MG63 (cell line): Measurements from ENCODE around the gene FGF3. TPM values are rescaled to one million over a fixed set of nuclear protein-coding genes. Genes with fewer than 3 reads are reported as not detected.

Source experiments
- DNase-seq: peaks from one replicate; pipeline ENCODE4 v3.0.0-alpha.2; 2020
- H3K27me3 ChIP-seq: fragments of 250-450 bp; sonication (Bioruptor Pico); 2 replicates; pipeline ENCODE4 v1.5.1; 2020; ENCODE audit warnings: mild to moderate bottlenecking, moderate library complexity
- H3K36me3 ChIP-seq: fragments of 250-450 bp; sonication (Bioruptor Pico); 2 replicates; pipeline ENCODE4 v1.5.1; 2020; ENCODE audit warnings: mild to moderate bottlenecking, moderate library complexity
- H3K4me3 ChIP-seq: fragments of 250-450 bp; sonication (Bioruptor Pico); 2 replicates; pipeline ENCODE4 v1.5.1; 2020; ENCODE audit warnings: mild to moderate bottlenecking, moderate library complexity
- H3K9me3 ChIP-seq: fragments of 250-450 bp; sonication (Bioruptor Pico); 2 replicates; pipeline ENCODE4 v1.5.1; 2020; ENCODE audit warnings: mild to moderate bottlenecking, moderate library complexity
- total RNA-seq: library from RNA; depleted of rRNA; stranded (reverse); fragments of >200 nt; shearing (Covaris generic); gene quantifications from 2 replicates; pipeline ENCODE4 v1.2.3, GENCODE V29; 2014; ENCODE audit warnings: low replicate concordance

The FGF3 gene
- total RNA-seq, 1 experiment from 2014 or later = not detected

GRCh38 chr11:69818231-69818602 is 999 bp downstream of the FGF3 start:
- Histone ChIP-seq H3K27me3 (peaks cover 44% of the 10 kb centered on the region), H3K4me3 (no peak overlapping the region)
- no peak for DNase-seq

GRCh38 chr11:69817265-69818230 is 1.7 kb downstream of the FGF3 start:
- Histone ChIP-seq H3K4me3 (no peak overlapping the region), H3K27me3 (peaks cover 44% of the 10 kb centered on the region), H3K36me3 (no peaks in the 10 kb centered on the region), H3K9me3 (no peaks in the 10 kb centered on the region)
- peak; percentile 9 for DNase-seq

More at GRCh38 chr11:69818231-69818602, 999 bp downstream of the FGF3 start:
- Histone ChIP-seq H3K36me3 (no peaks in the 10 kb centered on the region), H3K9me3 (no peaks in the 10 kb centered on the region)

- no peak overlapping the region for H3K4me3 ChIP-seq
- H3K27me3 ChIP-seq = peaks cover 44% of the 10 kb centered on the region
- no peak for DNase-seq
- H3K36me3 ChIP-seq = no peaks in the 10 kb centered on the region
- no peaks in the 10 kb centered on the region for H3K9me3 ChIP-seq
Observed at GRCh38 chr11:69816671-69817070, 2.5 kb downstream of the FGF3 start.

- Histone ChIP-seq H3K27me3 (peaks cover 44% of the 10 kb centered on the region), H3K4me3 (no peak overlapping the region), H3K9me3 (no peaks in the 10 kb centered on the region), H3K36me3 (no peaks in the 10 kb centered on the region)
- no peak for DNase-seq
Observed at GRCh38 chr11:69815973-69816372, 3.2 kb downstream of the FGF3 start.

DNA sequence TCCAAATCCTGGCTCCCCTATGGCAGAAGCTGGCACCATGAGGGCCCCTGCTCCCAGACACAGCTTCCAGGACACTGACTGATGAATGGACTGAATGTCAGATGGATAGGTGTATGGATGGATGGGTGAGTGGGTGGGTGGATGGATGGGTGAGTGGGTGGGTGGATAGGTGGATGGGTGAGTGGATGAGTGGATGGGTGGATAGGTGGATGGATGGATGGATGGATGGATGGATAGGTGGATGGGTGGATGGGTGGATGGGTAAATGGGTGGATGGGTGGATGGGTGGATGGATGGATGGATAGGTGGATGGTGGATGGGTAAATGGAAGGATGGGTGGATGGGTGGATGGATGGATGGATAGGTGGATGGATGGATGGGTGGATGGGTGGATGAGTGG is 4.3 kb downstream of the FGF3 start:
- DNase-seq = no peak
- H3K27me3 ChIP-seq = peaks cover 40% of the 10 kb centered on the region
- H3K4me3 ChIP-seq = no peak overlapping the region
- H3K36me3 ChIP-seq = no peaks in the 10 kb centered on the region
- no peaks in the 10 kb centered on the region for H3K9me3 ChIP-seq

- Histone ChIP-seq H3K36me3 (no peaks in the 10 kb centered on the region), H3K9me3 (no peaks in the 10 kb centered on the region), H3K4me3 (no peak overlapping the region), H3K27me3 (peaks cover 35% of the 10 kb centered on the region)
- DNase-seq = no peak
Observed at GRCh38 chr11:69814411-69814810, 4.8 kb downstream of the FGF3 start.

DNA sequence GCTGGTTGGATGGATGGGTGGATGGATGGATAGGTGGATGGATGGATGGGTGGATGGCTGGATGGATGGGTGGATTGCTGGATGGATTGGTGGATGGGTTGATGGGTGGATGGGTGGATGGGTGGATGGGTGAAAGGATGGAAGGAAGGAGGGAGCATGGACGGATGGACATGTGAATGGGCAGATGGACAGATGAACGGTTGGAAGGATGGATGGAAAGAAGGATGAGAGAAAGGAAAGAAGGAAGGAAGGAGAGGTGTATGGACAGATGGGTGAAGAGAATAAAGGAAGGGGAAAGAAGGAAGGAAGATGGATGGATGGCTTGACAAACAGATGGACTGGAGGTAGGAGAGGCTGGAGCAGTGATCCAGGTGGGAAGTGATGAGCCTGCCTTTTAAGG is 5.4 kb downstream of the FGF3 start:
- H3K36me3 ChIP-seq = no peaks in the 10 kb centered on the region
- no peak for DNase-seq
- no peaks in the 10 kb centered on the region for H3K9me3 ChIP-seq
- H3K27me3 ChIP-seq = peaks cover 34% of the 10 kb centered on the region
- no peak overlapping the region for H3K4me3 ChIP-seq

GRCh38 chr11:69812946-69813345 is 6.3 kb downstream of the FGF3 start:
- Histone ChIP-seq H3K36me3 (no peaks in the 10 kb centered on the region), H3K27me3 (peaks cover 27% of the 10 kb centered on the region)
- no peak for DNase-seq

DNA sequence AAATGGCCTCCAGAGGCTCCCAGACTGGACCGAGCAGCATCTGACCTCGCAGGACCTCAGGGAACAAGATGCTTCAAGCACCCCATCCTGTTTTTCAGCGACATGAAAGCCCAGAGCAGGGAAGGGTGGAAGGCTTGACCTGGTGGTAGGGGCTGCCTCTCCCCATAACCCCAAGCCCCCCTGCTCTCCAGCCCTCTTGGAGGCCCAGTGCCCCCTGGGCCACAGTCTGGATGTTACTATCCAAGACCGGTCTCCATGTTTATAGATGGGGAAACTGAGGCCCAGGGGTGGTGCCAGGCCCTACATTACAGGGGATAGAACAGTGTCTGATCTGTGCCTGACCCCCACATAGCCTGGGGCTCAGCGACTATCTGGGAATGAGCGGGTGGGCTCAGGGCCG is 7.0 kb downstream of the FGF3 start:
- Histone ChIP-seq H3K9me3 (no peaks in the 10 kb centered on the region), H3K4me3 (no peak overlapping the region), H3K36me3 (no peaks in the 10 kb centered on the region), H3K27me3 (peaks cover 20% of the 10 kb centered on the region)
- no peak for DNase-seq

More at GRCh38 chr11:69812946-69813345, 6.3 kb downstream of the FGF3 start:
- no peaks in the 10 kb centered on the region for H3K9me3 ChIP-seq
- no peak overlapping the region for H3K4me3 ChIP-seq

GRCh38 chr11:69811431-69811830 is 7.8 kb downstream of the FGF3 start:
- no peaks in the 10 kb centered on the region for H3K36me3 ChIP-seq
- peaks cover 12% of the 10 kb centered on the region for H3K27me3 ChIP-seq
- no peak overlapping the region for H3K4me3 ChIP-seq
- DNase-seq = no peak
- H3K9me3 ChIP-seq = no peaks in the 10 kb centered on the region

DNA sequence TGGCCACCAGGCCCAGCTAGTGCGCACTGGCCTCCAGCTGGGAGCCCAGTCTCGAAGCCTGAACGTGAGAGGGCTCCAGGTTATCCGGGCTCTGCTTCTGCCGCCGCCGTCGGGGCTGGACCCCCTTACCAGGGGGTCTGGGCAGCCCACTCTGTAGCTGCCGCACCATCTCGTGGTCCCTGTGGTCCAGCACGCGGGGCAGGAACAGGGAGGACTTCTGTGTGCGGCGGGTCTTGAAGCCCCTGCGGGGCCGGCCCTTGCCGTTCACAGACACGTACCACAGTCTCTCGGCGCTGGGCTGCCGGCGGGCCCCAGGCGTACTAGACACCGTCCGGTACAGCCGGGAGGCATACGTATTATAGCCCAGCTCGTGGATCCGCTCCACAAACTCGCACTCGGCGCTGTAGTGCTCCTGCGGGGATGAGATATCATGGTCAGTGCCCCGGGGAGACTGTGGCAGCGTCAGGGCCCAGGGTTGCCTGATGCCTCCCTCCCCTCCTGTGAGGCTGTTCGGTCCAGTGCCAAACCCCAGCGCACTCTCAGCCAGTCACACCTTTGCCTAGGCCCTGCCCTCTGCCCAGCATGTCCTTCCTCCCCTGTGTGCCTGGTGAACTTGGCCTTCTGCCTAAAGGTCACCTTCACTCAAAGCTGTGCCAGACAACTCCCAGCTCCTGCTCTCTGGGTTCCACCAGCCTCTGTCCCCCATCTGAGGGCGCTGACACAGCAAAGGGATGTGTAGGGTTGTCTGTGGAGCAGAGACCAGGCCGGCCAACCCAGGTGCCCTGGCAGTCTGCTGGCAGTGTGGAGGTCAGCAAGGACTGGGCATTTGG is 8.7 kb downstream of the FGF3 start:
- Histone ChIP-seq H3K27me3 (peaks cover 3% of the 10 kb centered on the region), H3K9me3 (no peaks in the 10 kb centered on the region), H3K36me3 (no peaks in the 10 kb centered on the region), H3K4me3 (no peak overlapping the region)
- no peak for DNase-seq

- Histone ChIP-seq H3K9me3 (no peaks in the 10 kb centered on the region), H3K36me3 (no peaks in the 10 kb centered on the region), H3K27me3 (no peaks in the 10 kb centered on the region), H3K4me3 (no peak overlapping the region)
- DNase-seq = peak; percentile 22
Observed at GRCh38 chr11:69808667-69809086, 10.5 kb downstream of the FGF3 start.

- Histone ChIP-seq H3K36me3 (no peaks in the 10 kb centered on the region), H3K4me3 (no peak overlapping the region), H3K9me3 (no peaks in the 10 kb centered on the region), H3K27me3 (no peaks in the 10 kb centered on the region)
- DNase-seq = peak; percentile 28
Observed at GRCh38 chr11:69807106-69807815, 12.0 kb downstream of the FGF3 start.

- H3K4me3 ChIP-seq = no peak overlapping the region
- H3K27me3 ChIP-seq = no peaks in the 10 kb centered on the region
- H3K9me3 ChIP-seq = no peaks in the 10 kb centered on the region
- no peaks in the 10 kb centered on the region for H3K36me3 ChIP-seq
- DNase-seq = no peak
Observed at GRCh38 chr11:69804769-69805508, 14.3 kb downstream of the FGF3 start.

DNA sequence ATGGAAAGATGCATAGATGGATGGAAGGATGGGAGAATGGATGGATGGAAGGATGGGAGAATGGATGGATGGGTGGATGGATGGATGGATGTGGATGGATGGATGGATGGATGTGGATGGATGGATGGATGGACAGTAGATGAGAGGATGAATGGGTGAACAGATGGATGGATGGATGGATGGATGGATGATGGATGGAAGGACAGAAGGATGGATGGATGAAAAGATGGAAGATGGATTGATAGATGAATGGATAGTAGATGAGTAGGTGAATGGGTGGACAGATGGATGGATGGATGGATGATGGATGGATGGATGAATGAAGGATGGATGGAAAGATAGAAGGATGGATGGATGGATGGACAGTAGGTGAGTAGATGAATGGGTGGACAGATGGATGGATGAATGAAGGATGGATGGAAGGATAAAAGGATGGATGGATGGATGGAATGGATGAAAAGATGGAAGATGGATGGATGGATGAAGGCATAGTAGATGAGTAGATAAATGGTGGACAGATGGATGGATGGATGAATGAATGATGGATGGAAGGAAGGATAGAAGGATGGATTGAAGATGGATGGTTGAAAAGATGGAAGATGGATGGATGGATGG is 15.5 kb downstream of the FGF3 start:
- H3K27me3 ChIP-seq = no peaks in the 10 kb centered on the region
- no peak for DNase-seq
- no peak overlapping the region for H3K4me3 ChIP-seq
- H3K9me3 ChIP-seq = no peaks in the 10 kb centered on the region
- no peaks in the 10 kb centered on the region for H3K36me3 ChIP-seq

- DNase-seq = no peak
- H3K9me3 ChIP-seq = no peaks in the 10 kb centered on the region
- H3K27me3 ChIP-seq = no peaks in the 10 kb centered on the region
- H3K36me3 ChIP-seq = no peaks in the 10 kb centered on the region
- H3K4me3 ChIP-seq = no peak overlapping the region
Observed at GRCh38 chr11:69803022-69803421, 16.2 kb downstream of the FGF3 start.
